AG20443 (cell line): ENCODE data around the gene LHFPL2.

Source experiments
- DNase-seq: peaks from one replicate; pipeline ENCODE4 v3.0.0; 2012; ENCODE audit warnings: low spot score, mixed read lengths

Gene LHFPL2

DNA sequence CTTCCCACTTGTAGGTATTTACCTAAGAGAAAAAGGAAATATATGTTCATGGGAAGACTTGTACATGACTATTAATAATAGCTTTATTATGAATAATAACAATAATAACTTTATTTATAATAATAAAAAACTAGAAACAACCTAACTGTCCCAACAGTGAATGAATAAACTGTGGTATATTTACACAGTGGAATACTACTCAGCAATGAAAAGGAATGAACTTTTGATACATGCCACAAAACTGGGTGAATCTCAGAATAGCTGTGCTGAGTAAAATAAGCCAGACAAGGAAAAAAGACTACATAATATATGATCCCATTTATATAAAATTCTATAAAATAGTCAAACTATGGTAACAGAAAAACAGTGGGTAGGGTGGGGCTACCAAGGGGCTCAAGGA is 199.5 kb downstream of the LHFPL2 start:
- DNase-seq = no peak

DNA sequence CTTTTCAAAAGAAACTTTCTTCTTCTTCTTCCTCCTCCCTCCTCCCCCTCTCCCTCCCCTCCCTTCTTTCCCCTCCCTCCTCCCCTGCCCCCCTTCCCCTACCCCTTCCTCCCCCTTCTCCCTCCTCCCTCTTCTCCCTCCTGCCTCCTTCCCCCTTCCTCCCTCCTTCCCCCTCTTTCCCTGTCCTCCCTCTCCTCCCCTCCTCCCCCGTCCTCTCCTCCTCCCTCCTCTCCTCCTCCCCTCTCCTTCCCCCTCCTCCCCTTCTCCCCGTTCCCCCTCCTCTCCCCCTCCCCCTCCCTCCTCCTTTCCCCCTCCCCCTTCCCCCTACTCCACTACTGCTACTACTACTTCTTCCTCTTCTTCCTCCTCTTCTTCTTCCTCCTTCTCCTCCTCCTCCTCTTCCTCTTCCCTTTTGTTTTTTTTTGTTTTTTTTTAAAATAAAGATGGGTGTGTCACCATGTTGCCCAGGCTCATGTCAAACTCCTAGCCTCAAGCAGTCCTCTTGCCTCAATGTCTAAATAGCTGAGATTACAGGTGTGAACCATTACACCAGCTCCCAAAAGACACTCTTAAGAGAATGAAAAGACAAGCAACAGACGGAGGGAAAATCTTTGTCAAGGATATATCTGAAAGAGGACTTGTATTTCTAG is 200.7 kb downstream of the LHFPL2 start:
- DNase-seq = no peak
